Activated naive CD4-positive, alpha-beta T cell (primary cell): ENCODE data around the gene OLIG1.
A peak's percentile ranks its signal among the peaks of the same experiment; 100 is the strongest.

Experiments used
- DNase-seq, 4 experiments: peaks; one replicate each; lab custom pipeline; 2025; lab: John Stamatoyannopoulos, UW

The OLIG1 gene

DNA sequence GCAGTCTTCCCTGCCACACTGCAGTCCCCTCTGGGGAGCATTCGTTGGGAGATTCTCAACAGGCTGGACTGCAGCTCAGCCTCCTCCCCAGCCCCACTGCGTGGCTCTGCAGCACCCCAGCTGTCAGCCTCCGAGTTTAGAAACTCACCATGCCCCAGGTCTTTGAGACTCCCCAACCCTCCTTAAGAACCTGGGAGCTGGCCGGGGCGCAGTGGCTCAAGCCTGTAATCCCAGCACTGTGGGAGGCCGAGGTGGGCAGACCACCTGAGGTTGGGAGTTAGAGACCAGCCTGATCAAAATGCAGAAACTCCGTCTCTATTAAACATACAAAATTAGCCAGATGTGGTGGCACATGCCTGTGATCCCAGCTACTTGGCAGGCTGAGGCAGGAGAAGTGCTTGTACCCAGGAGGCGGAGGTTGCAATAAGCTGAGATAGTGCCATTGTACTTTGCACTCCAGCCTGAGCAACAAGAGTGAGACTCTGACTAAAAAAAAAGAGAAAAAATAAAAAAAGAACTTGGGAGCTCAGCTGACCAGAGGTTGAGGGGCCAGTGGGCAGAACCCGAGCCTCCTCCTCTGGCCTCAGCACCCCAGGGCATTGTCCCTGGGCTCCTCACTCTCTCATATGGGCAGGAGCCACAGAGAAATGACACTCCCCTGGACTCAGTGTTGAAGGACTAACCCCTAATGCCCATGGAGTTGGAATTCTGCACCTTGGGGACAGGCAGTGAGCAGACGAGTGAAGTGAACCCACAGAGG, 38.6 kb upstream of the OLIG1 start:
- DNase-seq = no peak

DNA sequence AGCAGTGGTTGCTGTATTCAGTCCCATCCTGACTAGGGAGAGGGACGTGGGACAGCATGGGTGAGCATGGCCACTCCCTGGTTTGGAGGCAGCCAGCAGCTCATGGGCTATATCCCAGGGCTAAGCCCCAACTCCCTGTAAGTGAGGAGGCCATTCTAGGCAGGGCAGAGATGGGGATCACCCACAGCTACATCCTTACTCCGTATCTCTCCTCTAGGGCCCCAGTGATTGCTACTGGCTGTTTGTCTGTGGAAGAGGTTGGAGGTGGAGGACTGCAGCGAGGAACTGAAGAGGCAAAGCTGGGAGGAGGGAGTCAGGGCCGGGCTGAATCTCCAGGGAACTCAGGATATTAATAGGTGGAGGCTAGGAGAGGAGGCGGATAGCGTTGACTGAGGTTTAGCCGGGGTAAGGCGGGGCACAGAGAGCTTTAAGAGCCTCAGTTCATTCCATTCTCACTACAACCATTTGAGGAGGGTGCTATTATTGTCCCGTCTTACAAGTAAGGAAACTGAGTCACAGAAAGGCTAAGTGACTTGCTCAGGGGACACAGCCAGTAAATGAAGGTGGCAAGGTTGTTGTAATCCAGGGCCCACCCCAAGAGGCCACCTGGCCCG, 37.4 kb upstream of the OLIG1 start:
- no peak for DNase-seq

DNA sequence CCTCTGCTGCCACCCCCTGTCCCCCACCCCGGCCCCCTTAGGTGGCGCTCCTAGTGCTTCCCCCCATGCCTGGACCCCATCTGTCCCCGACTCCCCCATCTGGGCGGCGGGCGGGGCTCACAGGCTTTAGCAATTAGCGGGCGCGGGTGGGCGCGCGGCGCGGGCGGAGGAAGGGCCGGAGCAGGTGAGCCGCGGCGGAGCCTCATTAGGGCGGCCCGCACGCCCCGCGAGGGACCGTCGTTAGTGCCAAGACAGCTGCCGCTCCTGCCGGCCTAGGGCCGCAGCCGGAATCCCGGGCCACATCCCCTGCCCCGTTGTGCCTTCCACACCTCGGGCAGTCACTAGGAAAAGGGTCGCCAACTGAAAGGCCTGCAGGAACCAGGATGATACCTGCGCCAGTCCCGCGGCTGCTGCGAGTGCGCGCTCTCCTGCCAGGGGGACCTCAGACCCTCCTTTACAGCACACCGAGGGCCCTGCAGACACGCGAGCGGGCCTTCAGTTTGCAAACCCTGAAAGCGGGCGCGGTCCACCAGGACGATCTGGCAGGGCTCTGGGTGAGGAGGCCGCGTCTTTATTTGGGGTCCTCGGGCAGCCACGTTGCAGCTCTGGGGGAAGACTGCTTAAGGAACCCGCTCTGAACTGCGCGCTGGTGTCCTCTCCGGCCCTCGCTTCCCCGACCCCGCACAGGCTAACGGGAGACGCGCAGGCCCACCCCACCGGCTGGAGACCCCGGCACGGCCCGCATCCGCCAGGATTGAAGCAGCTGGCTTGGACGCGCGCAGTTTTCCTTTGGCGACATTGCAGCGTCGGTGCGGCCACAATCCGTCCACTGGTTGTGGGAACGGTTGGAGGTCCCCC, 36.6 kb upstream of the OLIG1 start:
- no peak for DNase-seq

DNA sequence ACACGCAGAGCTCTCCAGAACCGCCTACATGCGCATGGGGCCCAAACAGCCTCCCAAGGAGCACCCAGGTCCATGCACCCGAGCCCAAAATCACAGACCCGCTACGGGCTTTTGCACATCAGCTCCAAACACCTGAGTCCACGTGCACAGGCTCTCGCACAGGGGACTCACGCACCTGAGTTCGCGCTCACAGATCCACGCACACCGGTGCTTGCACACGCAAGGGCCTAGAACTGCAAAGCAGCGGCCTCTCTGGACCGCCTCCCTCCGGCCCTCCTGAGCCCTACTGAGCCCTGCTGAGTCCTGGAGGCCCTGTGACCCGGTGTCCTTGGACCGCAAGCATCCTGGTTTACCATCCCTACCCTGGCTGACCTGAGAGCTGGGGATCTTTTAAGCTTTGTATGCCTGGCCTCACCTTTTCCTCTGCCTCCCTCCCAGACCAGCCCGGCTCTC, 36.0 kb upstream of the OLIG1 start:
- DNase-seq = no peak

DNA sequence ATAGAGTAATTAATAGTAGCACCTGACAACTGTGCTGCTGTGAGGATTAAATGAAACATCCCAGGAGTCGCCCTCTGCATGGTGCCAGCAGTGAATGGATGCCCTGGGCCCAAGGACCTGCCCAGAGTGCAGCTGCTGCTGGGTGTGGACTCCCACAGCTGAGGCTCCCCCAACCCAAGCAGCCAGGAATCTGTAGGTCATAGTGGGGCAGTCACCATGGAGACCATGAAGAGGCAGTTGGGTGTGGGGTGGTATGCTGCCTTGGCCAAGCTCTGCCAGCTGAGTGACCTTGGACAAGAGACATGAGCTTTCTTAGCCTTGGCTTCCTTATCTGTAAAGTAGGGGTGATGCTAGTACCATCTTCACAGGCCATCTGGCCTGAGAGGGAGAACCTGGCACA, 34.8 kb upstream of the OLIG1 start:
- no peak for DNase-seq

DNA sequence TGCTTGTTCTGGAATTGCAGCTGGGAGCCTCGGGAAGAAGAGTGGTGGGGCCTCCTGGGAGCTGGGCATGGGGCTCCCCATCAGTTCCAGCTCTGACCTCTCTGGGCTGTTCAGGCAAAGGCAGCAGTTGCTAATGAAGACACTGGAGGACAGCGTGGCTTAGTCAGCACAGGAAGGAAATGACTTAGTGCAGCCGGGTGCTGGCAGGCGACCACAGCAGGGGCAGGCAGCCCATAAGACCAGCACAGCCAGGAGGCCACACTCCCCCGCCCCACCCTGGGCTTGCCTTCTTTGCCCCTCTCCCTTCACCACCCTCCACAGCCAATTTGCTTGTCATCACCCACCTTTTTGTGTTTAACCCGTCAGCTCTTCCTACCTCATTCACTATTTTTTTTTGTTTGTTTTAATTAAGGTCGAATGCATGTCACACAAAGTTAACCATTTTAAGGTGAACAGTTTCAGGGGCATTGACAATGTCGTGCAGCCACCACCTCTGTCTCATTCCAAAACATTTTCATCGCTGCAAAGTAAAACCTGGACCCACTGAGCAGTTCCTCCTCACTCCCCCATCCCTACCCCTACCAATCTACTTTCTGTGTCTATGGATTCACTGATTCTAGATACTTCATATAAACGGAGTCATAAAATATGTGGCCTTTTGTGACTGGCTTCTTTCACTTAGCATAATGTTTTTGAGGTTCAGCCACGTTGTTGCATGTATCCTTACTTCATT, 33.3 kb upstream of the OLIG1 start:
- DNase-seq = peak in 1 of 4 experiments; percentile 12

DNA sequence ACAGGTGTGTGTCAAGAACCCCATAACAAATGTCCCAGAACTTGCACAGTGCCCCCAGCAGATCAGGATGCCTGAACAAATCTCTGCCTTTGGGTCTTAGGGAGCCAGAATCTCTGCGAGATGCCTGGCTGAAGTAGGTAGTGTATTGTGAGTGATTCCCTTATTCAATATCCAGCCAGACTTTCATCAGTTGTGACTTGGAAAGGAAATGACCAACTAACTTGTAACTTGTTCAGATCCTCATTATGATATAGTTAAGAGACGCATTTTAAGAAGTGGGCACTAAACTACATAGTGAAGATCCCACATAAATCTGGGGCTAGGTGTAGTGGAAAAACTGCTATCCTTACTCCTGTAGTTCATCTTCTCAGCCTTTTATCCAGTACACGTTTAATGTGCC, 32.4 kb upstream of the OLIG1 start:
- DNase-seq = no peak

DNA sequence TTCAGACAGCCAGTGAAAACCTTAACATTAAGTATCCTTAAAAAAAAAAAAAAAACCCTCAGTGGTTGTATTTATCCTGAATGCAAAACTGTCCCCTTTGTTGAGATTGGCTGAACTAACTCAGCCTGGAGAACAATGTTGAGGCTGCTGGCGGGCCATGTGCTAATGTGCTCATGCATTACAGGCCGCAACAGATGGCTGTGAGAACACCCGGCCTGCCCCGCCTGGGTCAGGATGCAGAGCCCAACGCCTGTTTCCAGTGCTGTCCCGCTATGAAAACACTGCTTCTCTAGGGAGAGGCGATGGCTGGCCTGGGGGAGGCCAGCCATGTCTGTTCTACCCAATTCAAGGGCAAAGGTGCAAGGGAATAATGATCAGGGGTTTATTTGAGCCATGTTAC, 30.4 kb upstream of the OLIG1 start:
- DNase-seq = no peak

DNA sequence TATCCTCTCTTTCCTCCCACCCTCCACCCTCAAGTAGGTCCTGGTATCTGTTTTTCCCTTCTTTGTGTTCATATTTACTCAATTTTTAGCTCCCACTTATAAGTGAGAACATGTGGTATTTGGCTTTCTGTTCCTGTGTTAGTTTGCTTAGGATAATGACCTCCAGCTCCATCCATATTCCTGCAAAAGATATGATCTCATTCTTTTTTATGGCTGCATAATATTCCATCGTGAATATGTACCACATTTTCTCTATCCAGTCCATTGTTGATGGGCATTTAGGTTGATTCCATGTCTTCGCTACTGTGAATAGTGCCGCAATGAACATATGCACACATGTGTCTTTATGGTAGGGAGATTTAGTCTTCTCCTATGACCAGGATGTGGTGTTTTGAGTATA, 29.7 kb upstream of the OLIG1 start:
- DNase-seq = no peak

DNA sequence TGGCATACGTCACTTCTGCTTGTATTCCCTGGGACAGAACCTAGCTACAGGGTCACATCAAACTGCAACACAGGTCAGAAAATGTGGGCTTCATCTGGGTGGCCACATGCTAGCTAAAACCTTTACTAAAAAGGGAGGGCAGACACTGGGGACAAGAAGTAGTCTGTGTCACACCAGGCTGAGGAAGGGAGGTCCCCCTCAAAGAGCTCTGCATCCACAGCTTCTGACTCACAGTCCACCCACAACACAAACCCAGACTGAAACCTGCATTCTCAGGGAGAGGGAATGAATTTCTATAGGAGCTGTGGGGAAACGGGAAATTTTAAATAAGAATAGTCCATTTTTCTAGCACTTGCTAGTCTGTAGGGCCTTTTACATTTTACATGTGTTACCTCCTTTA, 28.0 kb upstream of the OLIG1 start:
- DNase-seq = no peak

DNA sequence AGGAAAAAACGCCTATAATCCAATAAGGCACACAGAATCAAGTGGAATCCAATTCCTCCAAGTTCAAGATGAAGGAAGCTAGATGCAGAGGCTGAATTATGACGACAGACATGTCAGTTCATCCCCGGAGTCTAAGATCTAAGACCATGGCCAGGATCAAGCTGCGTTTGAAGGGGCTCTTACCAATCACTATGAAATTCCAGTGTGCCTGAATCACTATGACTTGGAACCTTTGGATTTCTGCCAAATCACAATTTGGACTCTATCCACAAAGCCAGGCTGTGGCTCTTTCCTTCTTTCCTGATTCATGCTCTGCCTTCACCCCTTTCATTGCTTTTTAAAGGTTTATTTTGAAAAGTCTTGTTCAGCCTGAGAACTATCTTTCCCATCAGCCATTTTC, 27.1 kb upstream of the OLIG1 start:
- no peak for DNase-seq

DNA sequence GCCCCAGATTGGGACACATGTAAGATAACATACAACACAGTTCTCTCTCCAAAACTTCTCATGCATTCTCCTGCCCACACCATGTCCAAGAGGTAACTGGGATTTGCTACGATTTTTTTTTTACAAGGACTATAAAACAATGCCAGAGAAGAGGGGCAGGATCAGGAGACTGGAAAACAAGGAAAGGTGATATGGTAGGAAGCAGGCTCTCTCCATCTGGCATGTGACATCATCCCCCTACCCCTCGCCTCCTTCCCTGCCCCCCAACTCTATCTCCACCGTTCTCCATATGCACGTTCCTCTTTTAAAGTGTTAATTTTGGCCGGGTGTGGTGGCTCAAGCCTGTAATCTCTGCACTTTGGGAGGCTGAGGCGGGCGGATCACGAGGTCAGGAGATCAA, 23.5 kb upstream of the OLIG1 start:
- DNase-seq = no peak

DNA sequence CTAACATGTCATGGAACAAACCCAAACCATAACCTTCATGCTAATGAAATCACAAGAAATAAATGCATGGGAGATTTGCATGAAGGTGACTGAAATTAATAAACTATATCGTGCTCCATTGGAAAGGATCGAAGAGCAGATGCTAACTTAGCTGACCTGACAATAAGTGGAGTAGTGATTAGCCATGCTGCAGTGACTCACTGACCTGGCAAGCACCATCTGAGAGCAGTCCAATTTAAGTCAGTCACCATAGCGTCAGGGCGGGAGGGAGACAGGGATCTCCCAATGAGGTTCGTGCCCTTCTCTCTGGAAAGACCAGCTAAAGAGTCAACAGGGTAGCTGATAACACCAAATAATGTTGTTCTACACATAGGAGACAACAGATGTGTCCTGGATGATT, 22.7 kb upstream of the OLIG1 start:
- no peak for DNase-seq

DNA sequence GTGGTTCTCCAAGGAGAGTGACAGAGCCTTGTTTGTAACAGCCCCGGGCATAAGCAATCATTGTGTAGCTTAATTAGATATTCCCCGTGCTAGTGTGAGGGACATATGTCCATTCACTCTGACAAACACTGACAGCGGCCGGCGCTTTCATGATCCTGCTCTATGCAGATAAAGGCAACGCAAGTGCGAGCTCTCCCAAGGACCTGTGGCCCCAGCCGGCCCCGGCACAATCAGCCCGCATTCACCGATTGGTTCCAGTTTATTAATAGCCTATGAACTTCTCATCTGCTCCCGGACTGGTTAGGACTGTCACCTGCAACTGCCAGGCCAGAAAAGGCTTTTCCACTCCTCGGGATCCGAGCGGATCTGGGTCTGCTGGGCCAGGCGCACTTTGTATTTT, 18.0 kb upstream of the OLIG1 start:
- DNase-seq = no peak

DNA sequence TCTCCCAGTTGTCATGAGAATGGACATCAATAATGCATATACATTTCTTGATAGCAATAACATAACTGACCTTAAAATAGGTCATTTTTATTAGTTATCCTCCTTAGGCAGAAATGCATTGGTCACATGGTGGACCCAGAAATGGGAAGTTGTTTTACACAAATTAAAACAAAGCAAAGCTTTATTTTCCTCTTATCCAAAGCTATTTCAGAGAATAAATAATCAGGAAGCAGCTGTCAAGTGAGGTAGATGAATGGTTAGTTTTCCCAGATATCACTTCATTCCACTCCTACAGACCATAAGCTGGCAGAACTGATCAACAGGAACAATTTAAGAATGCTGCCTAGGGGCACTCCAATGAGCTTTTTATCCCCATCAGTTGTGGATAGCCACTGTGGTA, 16.0 kb upstream of the OLIG1 start:
- no peak for DNase-seq

DNA sequence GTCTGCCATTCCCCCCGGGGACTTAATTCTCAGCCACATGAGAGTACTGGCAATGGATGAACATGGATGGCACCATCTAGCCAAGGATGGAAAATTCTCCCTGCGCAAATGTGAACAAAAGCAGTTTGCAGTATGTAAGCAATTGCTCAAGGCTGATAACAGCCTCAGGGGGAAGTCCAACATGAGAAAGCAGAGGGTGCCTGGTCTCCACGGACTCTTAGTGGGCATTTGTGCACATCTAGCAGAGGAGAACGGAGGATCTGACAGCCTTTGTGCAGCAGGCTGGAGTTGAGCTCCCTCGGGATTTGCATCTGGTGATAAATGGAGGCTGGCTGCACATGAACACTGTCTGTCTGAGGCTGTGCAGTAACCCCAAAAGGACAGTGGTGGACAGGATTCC, 13.9 kb upstream of the OLIG1 start:
- no peak for DNase-seq

DNA sequence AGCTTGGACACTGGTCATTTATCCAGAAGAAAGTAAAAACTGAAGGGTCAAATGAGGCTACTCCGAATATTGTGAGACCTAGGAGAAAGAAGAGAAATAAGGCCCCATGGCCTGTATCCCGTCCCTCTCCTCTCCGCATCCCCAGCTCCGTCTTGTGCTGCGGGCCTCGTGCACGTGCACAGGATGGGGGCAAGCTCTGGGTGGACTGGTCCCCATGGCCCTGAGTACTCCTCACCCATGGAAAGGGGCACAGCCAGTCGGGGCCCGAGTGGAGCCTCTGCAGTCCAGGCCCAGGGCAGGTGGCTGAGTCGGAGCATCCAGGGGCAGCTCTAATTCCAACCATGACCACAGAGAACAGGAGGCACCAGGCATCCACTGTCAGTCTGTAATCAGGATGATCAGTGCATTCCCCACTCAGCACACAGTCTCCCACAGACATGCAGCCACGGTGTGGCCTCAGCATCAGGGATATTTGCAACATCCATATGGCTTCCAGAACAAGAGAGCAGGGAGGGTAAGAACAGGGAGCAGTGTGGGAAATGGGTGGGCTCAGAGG, 12.5 kb upstream of the OLIG1 start:
- DNase-seq = no peak

DNA sequence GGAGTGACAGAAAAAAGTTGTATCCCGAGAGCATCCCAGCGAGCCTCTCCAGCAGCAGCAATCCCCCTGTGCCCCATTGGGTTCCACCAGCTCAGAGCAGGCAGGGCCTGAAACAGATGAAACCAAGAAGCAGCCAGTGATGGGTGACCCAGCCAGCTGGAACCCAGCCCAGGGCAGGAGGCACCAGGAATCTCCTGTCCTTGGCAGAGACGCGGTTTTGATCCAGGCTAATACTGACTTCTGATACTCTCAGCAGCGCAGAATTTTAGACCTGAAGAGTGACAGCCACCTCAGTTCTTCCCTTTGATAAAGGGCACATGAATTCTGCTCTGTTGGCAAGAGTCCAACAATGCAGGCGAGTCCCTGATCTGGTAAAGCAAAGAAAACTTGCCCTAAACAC, 11.4 kb upstream of the OLIG1 start:
- DNase-seq = no peak

DNA sequence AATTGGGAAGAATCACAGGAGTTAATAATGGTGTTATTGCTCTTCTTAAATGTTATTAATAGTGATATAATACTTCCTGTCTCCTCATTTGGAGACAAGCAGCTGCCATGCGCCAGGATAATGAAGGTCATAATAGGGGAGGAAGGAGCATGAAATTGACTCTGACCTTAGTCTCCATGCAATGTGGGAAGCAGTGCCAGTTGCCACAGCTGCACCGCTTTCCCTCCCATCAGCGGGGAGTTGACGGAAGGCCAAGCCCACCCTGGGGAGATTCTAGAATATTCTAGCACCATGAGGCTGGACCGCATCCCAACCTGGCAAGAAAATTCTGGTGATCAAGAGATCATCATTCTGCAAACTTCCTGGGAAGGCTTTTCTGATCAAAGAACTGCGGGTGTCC, 11.0 kb upstream of the OLIG1 start:
- DNase-seq = no peak

DNA sequence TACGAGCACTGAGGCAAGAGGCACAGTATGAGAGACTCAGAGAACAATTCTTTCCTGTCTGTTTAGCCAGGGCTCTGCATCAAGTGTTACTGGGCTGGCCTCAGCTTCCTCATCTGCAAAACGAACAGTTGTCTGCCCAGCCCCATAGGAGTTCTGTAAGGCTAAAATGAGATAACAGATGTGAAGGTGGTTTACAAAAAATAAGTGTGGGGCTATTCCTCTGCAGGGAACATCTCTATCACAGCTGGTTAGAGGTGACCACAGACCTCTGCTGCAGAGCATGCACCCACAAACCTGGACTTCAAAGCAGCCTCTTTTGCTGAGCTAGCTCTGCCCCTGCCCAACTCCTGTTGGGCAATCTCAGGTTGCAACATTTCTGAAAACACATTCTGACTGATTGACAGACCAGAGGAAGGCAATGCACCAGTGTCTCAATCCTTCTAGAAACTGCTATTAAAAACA, 10.5 kb upstream of the OLIG1 start:
- DNase-seq = no peak

DNA sequence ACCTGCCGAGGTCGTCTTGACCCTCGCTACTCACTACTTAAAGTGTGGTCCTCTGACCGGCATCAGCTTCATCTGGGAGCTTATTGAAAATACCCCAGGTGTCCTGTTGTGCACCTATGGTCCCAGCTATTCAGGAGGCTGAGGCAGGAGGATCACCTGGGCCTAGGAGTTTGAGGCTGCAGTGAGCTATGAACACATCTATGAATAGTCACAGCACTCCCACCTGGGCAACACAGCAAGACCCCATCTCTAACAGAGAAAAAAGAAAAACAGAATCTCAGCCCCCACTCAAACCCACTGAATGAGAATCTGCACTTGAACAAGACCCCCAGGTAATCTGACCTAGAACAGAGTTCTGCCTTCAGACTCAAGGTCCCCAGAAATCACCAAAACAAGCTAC, 8.7 kb upstream of the OLIG1 start:
- DNase-seq = no peak

DNA sequence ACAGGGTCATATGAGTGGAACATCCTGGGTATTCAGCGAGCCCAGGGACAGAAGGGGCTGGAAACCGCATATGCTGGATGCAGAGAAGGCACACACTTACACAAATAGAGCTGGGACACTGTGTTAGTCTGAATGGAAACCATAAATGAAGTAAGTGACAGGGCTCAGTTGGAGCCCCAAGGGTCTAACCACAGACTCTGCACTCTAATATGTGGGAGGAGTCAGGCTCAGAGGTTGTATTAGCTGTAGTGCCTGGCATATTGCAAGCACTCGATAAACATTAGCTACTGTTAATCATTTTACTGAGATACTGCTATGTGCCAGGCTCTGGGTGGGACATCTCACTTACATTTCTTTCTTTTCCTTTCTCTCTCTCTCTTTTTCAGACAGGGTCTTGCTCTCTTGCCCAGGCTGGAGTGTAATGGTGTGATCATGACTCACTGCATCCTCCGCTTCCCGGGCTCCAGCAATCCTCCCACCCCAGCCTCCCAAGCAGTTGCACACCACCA, 6.5 kb upstream of the OLIG1 start:
- no peak for DNase-seq
